Measurements from ENCODE around the gene SRGAP3. TPM values are rescaled to one million over a fixed set of nuclear protein-coding genes. Genes with fewer than 3 reads are reported as not detected.

SRGAP3 gene
- total and polyA plus RNA-seq, 3 experiments from 2014 or later = 0.84 to 2.1 (median 1.1) TPM

DNA sequence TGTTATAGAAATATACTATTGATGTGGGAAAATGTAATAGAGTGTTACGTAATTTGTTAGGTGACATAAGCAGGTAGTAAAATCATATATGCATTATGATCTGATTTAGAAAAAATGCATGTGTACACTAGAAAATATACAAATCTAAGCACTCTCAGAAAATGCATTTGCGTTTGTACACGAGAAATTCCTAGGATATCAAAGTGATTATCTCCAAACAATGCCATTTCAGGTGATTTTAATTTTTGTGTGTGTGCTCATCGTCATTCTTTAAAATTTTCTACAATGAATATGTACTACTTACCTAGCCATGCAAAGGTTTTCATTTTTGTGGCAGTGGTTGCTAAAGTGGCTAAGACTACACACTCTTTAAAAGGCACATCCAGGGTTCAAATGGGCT is 145.3 kb downstream of the SRGAP3 start:
- no peaks in the 10 kb centered on the region for H3K4me1 Mint-ChIP-seq
- H3K4me3 ChIP-seq (ENCODE audit: low read length) = no peak overlapping the region
- CTCF ChIA-PET = no interaction called here

DNA sequence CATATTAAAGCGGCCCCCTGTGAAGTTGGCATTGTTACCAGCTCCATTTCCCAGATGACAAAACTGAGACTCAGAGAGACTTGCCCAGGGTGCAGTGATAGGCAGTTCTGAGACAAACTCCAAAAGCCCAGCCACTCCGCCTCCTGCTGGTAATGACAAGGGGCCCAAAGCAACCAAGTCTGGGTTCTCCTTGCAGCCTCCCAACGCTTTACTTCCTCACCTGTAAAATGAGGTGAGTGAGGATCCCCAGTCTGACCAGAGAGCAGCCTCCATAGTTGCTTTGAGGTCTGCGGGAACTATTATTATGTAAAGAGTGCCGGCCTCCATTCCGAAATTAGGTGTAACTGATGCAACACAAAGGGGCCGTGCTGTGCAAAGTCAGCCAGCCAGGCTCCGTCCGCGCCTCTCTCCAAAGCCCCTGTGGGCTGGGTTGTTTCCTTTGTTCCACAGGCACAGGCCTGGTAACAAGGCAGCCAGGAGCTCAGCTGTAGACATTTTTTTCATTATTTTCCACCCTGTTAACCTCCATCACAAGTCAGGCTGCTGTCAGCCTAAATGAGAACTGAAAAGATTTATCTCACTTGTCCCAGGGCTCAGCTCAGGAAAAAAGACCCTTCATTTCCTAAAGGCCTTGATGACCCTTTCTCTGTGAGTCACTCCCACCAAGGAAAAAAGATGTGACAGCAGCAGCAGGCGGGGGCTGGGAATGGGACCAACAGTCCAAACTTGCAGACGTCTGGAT is 147.0 kb downstream of the SRGAP3 start:
- CTCF ChIA-PET = no interaction called here
- Histone ChIP-seq H3K36me3 (ENCODE audit: insufficient read depth, low read length) (no peaks in the 10 kb centered on the region), H3K9me3 (ENCODE audit: low read length) (no peaks in the 10 kb centered on the region)

More for the DNA sequence above, 145.3 kb downstream of the SRGAP3 start:
- Mint-ChIP-seq H3K9me3 (peaks cover 0 to 1% (median 0%) of the 10 kb centered on the region in 5 donors), H3K27ac (no peak overlapping the region), H3K36me3 (no peaks in the 10 kb centered on the region), H3K4me3 (no peak overlapping the region), H3K27me3 (peaks cover 2 to 9% of the 10 kb centered on the region in 2 donors)
- no peaks in the 10 kb centered on the region for H3K27me3 ChIP-seq (ENCODE audit: insufficient read depth, low read length, poor library complexity, severe bottlenecking)
- no peaks in the 10 kb centered on the region for H3K36me3 ChIP-seq (ENCODE audit: insufficient read depth, low read length)
- H3K4me1 ChIP-seq (ENCODE audit: insufficient read depth, low read length) = no peaks in the 10 kb centered on the region
- no peak for DNase-seq
- no peaks in the 10 kb centered on the region for H3K9me3 ChIP-seq (ENCODE audit: low read length)
- POLR2A ChIA-PET = no interaction called here
- no peak overlapping the region for H3K27ac ChIP-seq (ENCODE audit: low read depth, low read length)

DNA sequence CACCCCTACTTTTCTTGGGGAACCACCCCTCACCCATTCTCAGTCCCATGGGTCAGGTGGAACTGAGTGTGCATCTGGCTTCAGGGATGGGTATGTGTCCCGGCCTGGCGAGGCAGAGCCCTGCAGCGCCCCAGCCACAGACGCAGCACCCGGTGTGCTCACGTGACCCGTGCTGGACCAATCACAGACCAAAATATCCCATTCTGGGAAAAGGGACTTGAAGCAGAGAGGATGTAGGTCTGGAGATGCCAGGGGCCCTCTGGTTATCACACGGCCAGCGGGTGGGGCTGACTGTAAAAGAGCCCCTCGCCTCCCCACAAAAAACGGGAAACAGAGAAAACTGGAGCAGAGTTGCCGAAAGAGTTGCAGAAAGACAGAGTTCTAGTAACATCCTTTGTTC is 148.2 kb downstream of the SRGAP3 start:
- Histone ChIP-seq H3K4me1 (ENCODE audit: insufficient read depth, low read length) (no peaks in the 10 kb centered on the region), H3K9me3 (ENCODE audit: low read length) (no peaks in the 10 kb centered on the region), H3K4me3 (ENCODE audit: low read length) (no peak overlapping the region), H3K36me3 (ENCODE audit: insufficient read depth, low read length) (no peaks in the 10 kb centered on the region), H3K27me3 (ENCODE audit: insufficient read depth, low read length, poor library complexity, severe bottlenecking) (no peaks in the 10 kb centered on the region), H3K27ac (ENCODE audit: low read depth, low read length) (no peak overlapping the region)
- CTCF ChIA-PET = no interaction called here
- H3K4me1 Mint-ChIP-seq = no peaks in the 10 kb centered on the region
- no peaks in the 10 kb centered on the region for H3K36me3 Mint-ChIP-seq
- no peak overlapping the region for H3K27ac Mint-ChIP-seq
- peaks cover 1 to 9% of the 10 kb centered on the region in 2 donors for H3K27me3 Mint-ChIP-seq
- no peaks in the 10 kb centered on the region for H3K9me3 Mint-ChIP-seq
- H3K4me3 Mint-ChIP-seq = no peak overlapping the region
- POLR2A ChIA-PET = no interaction called here
- DNase-seq = no peak

More for the DNA sequence above, 147.0 kb downstream of the SRGAP3 start:
- no peak overlapping the region for H3K27ac Mint-ChIP-seq
- no peaks in the 10 kb centered on the region for H3K4me1 Mint-ChIP-seq
- no peak for DNase-seq
- H3K36me3 Mint-ChIP-seq = no peaks in the 10 kb centered on the region
- no peak overlapping the region for H3K27ac ChIP-seq (ENCODE audit: low read depth, low read length)
- no peaks in the 10 kb centered on the region for H3K27me3 ChIP-seq (ENCODE audit: insufficient read depth, low read length, poor library complexity, severe bottlenecking)
- peaks cover 1 to 9% of the 10 kb centered on the region in 2 donors for H3K27me3 Mint-ChIP-seq
- no peak overlapping the region for H3K4me3 ChIP-seq (ENCODE audit: low read length)
- POLR2A ChIA-PET = no interaction called here
- no peak overlapping the region for H3K4me3 Mint-ChIP-seq
- H3K4me1 ChIP-seq (ENCODE audit: insufficient read depth, low read length) = no peaks in the 10 kb centered on the region
- no peaks in the 10 kb centered on the region for H3K9me3 Mint-ChIP-seq

DNA sequence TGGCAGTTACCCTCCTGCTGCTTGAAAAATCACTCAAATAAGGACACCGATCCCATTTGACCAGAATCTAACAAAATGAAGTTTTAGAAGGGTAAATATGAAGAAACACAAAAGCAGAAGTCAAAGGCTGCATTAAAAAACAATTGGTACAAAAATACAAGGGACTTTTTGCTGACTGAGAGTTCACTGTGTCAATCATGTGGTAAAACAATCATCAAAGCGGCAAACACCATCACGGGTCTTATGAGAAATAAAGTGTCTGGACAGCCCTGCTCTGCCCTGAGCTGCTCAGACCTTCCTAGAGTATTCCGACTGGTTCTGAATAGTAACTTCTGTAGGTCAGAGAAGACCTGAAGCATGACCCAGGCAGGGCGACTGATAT is 148.9 kb downstream of the SRGAP3 start:
- Mint-ChIP-seq H3K4me3 (no peak overlapping the region), H3K36me3 (no peaks in the 10 kb centered on the region), H3K4me1 (no peaks in the 10 kb centered on the region), H3K27me3 (peaks cover 1 to 9% of the 10 kb centered on the region in 2 donors), H3K9me3 (no peaks in the 10 kb centered on the region), H3K27ac (no peak overlapping the region)
- CTCF ChIA-PET = no interaction called here
- Histone ChIP-seq H3K27ac (ENCODE audit: low read depth, low read length) (no peak overlapping the region), H3K4me3 (ENCODE audit: low read length) (no peak overlapping the region), H3K36me3 (ENCODE audit: insufficient read depth, low read length) (no peaks in the 10 kb centered on the region), H3K9me3 (ENCODE audit: low read length) (no peaks in the 10 kb centered on the region), H3K4me1 (ENCODE audit: insufficient read depth, low read length) (no peaks in the 10 kb centered on the region), H3K27me3 (ENCODE audit: insufficient read depth, low read length, poor library complexity, severe bottlenecking) (no peaks in the 10 kb centered on the region)
- DNase-seq = no peak
- POLR2A ChIA-PET = no interaction called here

DNA sequence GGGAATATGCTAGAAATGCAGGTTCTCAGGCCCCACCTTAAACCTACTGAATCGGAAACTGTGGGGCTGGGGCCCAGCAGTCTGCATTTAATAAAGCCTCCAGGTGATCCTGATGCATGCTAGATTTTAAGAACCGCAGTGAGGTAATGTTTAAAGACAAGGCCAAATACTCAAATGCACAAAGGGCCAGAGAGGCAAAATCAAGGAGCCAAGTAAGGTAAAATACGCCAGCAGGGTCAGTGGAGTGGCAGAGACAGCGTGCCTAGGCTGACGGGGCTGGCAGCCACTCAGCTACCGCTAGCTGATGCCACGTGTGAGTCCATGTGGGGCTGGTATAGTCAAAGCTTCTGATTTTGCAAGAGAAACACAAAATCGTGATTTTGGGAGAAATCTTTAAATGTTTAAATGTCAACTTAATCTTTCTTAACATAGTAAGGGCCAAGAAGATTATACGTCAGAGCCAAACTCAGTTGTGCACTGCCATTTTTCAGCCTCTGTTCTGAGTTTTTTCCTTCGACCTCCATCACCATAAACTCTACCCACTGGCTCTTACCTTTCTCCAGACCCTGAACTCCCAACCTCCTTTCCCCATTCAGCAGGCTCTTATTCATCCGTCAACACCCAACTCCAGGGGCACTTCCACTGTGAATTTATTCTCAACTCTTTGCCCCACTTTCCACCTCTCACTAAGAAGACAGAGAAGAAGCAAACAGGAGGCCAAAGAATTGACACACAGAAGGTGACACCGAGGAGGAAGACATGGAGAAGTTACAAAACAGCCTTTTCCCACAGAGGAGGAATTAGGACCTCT is 149.5 kb downstream of the SRGAP3 start:
- no peaks in the 10 kb centered on the region for H3K36me3 ChIP-seq (ENCODE audit: insufficient read depth, low read length)
- Mint-ChIP-seq H3K27ac (no peak overlapping the region), H3K27me3 (peaks cover 2 to 9% of the 10 kb centered on the region in 2 donors), H3K9me3 (no peaks in the 10 kb centered on the region), H3K4me1 (no peaks in the 10 kb centered on the region), H3K36me3 (no peaks in the 10 kb centered on the region), H3K4me3 (no peak overlapping the region)
- ChIA-PET CTCF (no interaction called here), POLR2A (no interaction called here)
- H3K27me3 ChIP-seq (ENCODE audit: insufficient read depth, low read length, poor library complexity, severe bottlenecking) = no peaks in the 10 kb centered on the region
- H3K4me3 ChIP-seq (ENCODE audit: low read length) = no peak overlapping the region
- no peak for DNase-seq
- H3K4me1 ChIP-seq (ENCODE audit: insufficient read depth, low read length) = no peaks in the 10 kb centered on the region
- no peaks in the 10 kb centered on the region for H3K9me3 ChIP-seq (ENCODE audit: low read length)
- no peak overlapping the region for H3K27ac ChIP-seq (ENCODE audit: low read depth, low read length)

DNA sequence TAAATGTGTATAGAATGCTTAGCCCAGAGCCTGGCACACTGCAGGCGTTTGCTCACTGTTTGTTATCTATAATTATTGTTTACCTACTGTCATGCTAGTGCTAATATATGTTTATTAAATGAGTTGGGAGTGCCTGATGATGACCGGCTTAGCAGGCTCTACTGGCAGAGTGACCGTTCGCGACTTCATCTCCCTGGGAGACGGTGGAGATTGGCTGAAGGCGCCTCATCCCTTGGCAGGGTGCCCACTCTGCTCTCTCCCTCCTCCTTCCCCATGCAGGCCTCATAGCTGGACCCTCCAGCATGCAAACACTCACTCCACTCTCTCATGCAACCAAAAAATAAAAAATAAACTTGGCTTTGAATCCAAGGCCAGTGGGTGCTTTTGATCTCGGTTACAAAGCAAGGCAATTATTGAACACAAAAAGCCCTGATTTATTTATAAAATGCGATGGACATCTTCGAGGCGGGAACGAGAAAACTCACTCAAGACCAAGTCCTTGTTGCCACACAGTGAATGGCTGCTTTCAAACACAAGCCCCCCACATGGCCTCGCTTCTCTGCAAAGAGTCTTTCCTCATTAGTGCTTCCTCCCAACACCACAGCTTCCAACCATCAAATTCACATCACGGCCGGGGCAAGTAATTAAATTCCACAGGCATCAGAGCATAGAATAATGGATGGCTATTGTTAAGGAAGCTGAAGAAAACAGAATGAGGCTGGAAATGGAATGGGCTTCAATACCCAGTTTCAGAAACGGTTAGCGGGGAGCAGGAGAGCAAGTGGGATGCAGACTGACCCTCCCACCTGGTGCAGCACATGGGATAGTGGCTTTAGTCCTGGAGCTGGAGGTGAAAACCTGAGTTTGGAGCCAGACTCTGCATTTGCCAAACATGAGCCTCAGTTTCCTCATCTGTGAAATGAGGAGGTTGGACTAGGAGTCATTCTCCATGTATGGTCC is 150.4 kb downstream of the SRGAP3 start:
- no peaks in the 10 kb centered on the region for H3K36me3 ChIP-seq (ENCODE audit: insufficient read depth, low read length)

DNA sequence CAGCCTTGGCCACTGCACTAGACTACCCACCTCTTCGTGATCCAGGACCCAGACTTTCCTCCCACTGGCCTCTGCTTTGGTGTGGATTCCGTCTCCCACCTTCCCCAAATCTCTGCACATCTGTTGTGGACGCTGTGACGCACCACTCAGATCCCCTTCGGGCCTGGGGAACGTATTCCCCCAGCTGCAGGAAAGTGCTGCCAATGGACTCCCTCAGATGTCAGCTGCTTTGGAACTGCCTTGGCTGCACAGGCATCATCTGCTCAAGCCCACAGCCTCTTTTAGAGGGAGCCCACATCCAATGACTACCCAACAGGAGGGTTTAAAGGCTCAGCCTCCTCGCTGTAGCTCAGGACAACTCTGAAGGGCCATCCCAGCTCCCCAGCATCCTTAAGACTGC is 152.0 kb downstream of the SRGAP3 start:
- Mint-ChIP-seq H3K27ac (no peak overlapping the region), H3K9me3 (no peaks in the 10 kb centered on the region), H3K4me1 (no peaks in the 10 kb centered on the region), H3K36me3 (no peaks in the 10 kb centered on the region), H3K4me3 (no peak overlapping the region), H3K27me3 (peaks cover 3 to 9% of the 10 kb centered on the region in 2 donors)
- CTCF ChIA-PET = no interaction called here
- Histone ChIP-seq H3K4me1 (ENCODE audit: insufficient read depth, low read length) (no peaks in the 10 kb centered on the region), H3K9me3 (ENCODE audit: low read length) (no peaks in the 10 kb centered on the region), H3K36me3 (ENCODE audit: insufficient read depth, low read length) (no peaks in the 10 kb centered on the region), H3K27ac (ENCODE audit: low read depth, low read length) (no peak overlapping the region), H3K4me3 (ENCODE audit: low read length) (no peak overlapping the region), H3K27me3 (ENCODE audit: insufficient read depth, low read length, poor library complexity, severe bottlenecking) (no peaks in the 10 kb centered on the region)
- POLR2A ChIA-PET = no interaction called here
- no peak for DNase-seq

More for the DNA sequence above, 150.4 kb downstream of the SRGAP3 start:
- H3K4me3 Mint-ChIP-seq = no peak overlapping the region
- Histone ChIP-seq H3K4me3 (ENCODE audit: low read length) (no peak overlapping the region), H3K27ac (ENCODE audit: low read depth, low read length) (no peak overlapping the region), H3K27me3 (ENCODE audit: insufficient read depth, low read length, poor library complexity, severe bottlenecking) (no peaks in the 10 kb centered on the region), H3K4me1 (ENCODE audit: insufficient read depth, low read length) (no peaks in the 10 kb centered on the region), H3K9me3 (ENCODE audit: low read length) (no peaks in the 10 kb centered on the region)
- H3K27me3 Mint-ChIP-seq = peaks cover 3 to 9% of the 10 kb centered on the region in 2 donors
- DNase-seq = no peak
- ChIA-PET POLR2A (no interaction called here), CTCF (no interaction called here)
- no peaks in the 10 kb centered on the region for H3K4me1 Mint-ChIP-seq
- no peaks in the 10 kb centered on the region for H3K9me3 Mint-ChIP-seq
- no peak overlapping the region for H3K27ac Mint-ChIP-seq
- H3K36me3 Mint-ChIP-seq = no peaks in the 10 kb centered on the region

Measured in CD8-positive, alpha-beta memory T cell (primary cell).